ENCODE measurements around the gene MAPT. TPM values are rescaled to one million over a fixed set of nuclear protein-coding genes. Genes with fewer than 3 reads are reported as not detected.

Gene MAPT
- total and polyA plus RNA-seq, 2 of the 13 experiments (the other 11 are each of a cell fraction or from before 2014, with no cell fraction given), result 2.1 to 2.8 TPM

DNA sequence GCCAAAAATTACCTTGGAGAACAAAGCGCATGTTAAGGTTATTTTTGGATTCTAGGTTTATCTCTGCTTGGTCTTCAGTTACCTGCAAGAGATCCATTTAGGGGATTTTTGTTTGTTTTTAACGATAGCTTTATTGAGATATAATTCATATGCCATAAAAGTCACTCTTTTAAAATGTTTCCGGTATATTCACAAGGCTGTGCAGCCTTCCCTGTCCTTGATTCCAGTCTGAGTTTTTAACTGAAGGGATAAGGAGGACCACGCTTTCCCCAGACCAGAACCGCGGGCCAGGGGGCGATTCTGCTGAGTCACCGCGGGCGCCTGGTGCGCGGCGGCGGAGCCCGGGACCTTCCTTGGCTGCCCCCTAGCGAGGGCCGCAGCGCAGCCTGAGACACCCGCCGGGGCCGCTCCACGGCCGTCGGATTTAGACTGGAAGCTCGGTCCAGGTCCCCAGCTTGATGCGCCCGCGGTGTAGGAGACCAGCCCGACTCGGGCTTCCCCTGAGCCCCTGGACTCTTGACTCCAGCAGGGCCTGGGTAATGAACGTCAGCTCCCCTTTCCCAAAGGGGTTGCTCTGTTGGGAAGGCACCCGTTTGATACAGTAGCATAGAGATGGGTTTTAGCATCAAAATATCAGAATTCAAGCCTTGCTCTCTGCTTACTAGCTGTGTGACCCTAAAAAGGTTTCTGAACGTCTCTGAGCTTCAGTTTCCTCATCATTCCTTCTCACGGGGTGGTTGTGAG is 54.7 kb downstream of the MAPT start (continued):
- TF ChIP-seq, protein P1, sequence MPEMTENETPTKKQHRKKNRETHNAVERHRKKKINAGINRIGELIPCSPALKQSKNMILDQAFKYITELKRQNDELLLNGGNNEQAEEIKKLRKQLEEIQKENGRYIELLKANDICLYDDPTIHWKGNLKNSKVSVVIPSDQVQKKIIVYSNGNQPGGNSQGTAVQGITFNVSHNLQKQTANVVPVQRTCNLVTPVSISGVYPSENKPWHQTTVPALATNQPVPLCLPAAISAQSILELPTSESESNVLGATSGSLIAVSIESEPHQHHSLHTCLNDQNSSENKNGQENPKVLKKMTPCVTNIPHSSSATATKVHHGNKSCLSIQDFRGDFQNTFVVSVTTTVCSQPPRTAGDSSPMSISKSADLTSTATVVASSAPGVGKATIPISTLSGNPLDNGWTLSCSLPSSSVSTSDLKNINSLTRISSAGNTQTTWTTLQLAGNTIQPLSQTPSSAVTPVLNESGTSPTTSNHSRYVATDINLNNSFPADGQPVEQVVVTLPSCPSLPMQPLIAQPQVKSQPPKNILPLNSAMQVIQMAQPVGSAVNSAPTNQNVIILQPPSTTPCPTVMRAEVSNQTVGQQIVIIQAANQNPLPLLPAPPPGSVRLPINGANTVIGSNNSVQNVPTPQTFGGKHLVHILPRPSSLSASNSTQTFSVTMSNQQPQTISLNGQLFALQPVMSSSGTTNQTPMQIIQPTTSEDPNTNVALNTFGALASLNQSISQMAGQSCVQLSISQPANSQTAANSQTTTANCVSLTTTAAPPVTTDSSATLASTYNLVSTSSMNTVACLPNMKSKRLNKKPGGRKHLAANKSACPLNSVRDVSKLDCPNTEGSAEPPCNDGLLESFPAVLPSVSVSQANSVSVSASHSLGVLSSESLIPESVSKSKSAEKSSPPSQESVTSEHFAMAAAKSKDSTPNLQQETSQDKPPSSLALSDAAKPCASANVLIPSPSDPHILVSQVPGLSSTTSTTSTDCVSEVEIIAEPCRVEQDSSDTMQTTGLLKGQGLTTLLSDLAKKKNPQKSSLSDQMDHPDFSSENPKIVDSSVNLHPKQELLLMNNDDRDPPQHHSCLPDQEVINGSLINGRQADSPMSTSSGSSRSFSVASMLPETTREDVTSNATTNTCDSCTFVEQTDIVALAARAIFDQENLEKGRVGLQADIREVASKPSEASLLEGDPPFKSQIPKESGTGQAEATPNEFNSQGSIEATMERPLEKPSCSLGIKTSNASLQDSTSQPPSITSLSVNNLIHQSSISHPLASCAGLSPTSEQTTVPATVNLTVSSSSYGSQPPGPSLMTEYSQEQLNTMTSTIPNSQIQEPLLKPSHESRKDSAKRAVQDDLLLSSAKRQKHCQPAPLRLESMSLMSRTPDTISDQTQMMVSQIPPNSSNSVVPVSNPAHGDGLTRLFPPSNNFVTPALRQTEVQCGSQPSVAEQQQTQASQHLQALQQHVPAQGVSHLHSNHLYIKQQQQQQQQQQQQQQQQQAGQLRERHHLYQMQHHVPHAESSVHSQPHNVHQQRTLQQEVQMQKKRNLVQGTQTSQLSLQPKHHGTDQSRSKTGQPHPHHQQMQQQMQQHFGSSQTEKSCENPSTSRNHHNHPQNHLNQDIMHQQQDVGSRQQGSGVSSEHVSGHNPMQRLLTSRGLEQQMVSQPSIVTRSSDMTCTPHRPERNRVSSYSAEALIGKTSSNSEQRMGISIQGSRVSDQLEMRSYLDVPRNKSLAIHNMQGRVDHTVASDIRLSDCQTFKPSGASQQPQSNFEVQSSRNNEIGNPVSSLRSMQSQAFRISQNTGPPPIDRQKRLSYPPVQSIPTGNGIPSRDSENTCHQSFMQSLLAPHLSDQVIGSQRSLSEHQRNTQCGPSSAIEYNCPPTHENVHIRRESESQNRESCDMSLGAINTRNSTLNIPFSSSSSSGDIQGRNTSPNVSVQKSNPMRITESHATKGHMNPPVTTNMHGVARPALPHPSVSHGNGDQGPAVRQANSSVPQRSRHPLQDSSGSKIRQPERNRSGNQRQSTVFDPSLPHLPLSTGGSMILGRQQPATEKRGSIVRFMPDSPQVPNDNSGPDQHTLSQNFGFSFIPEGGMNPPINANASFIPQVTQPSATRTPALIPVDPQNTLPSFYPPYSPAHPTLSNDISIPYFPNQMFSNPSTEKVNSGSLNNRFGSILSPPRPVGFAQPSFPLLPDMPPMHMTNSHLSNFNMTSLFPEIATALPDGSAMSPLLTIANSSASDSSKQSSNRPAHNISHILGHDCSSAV (CRISPR knock-in tag; IDR thresholded peaks at IDR 0.05; ENCODE audit: borderline replicate concordance), result no peak
- peak; percentile 54; the same call in 1 of the 2 replicates for TF ChIP-seq ZSCAN9 (CRISPR knock-in tag; IDR thresholded peaks at IDR 0.05; ENCODE audit: borderline replicate concordance)
- peak; percentile 87 for TF ChIP-seq STAG1 (CRISPR knock-in tag; IDR thresholded peaks at IDR 0.05)
- peak; percentile 95 for TF ChIP-seq FOSL2 (CRISPR knock-in tag; IDR thresholded peaks at IDR 0.05)
- no peak for TF ChIP-seq RARG (CRISPR knock-in tag; IDR thresholded peaks at IDR 0.05; ENCODE audit: low read depth)
- TF ChIP-seq ZNF788 (CRISPR knock-in tag; IDR thresholded peaks at IDR 0.05; ENCODE audit: borderline replicate concordance), result peak; percentile 43; the same call in 1 of the 2 replicates
- TF ChIP-seq SOX5 (CRISPR knock-in tag; IDR thresholded peaks at IDR 0.05; ENCODE audit: borderline replicate concordance), result peak; percentile 30; the same call in 1 of the 2 replicates
- TF ChIP-seq ZNF180 (CRISPR knock-in tag; IDR thresholded peaks at IDR 0.05; ENCODE audit: borderline replicate concordance, low read depth), result no peak
- TF ChIP-seq, protein P2, sequence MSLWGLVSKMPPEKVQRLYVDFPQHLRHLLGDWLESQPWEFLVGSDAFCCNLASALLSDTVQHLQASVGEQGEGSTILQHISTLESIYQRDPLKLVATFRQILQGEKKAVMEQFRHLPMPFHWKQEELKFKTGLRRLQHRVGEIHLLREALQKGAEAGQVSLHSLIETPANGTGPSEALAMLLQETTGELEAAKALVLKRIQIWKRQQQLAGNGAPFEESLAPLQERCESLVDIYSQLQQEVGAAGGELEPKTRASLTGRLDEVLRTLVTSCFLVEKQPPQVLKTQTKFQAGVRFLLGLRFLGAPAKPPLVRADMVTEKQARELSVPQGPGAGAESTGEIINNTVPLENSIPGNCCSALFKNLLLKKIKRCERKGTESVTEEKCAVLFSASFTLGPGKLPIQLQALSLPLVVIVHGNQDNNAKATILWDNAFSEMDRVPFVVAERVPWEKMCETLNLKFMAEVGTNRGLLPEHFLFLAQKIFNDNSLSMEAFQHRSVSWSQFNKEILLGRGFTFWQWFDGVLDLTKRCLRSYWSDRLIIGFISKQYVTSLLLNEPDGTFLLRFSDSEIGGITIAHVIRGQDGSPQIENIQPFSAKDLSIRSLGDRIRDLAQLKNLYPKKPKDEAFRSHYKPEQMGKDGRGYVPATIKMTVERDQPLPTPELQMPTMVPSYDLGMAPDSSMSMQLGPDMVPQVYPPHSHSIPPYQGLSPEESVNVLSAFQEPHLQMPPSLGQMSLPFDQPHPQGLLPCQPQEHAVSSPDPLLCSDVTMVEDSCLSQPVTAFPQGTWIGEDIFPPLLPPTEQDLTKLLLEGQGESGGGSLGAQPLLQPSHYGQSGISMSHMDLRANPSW (CRISPR knock-in tag; IDR thresholded peaks at IDR 0.05; ENCODE audit: borderline replicate concordance), result no peak
- no peak for TF ChIP-seq ZNF431 (CRISPR knock-in tag; IDR thresholded peaks at IDR 0.05; ENCODE audit: borderline replicate concordance, low read depth)
- TF ChIP-seq, protein P3, sequence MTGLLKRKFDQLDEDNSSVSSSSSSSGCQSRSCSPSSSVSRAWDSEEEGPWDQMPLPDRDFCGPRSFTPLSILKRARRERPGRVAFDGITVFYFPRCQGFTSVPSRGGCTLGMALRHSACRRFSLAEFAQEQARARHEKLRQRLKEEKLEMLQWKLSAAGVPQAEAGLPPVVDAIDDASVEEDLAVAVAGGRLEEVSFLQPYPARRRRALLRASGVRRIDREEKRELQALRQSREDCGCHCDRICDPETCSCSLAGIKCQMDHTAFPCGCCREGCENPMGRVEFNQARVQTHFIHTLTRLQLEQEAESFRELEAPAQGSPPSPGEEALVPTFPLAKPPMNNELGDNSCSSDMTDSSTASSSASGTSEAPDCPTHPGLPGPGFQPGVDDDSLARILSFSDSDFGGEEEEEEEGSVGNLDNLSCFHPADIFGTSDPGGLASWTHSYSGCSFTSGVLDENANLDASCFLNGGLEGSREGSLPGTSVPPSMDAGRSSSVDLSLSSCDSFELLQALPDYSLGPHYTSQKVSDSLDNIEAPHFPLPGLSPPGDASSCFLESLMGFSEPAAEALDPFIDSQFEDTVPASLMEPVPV (CRISPR knock-in tag; IDR thresholded peaks at IDR 0.05), result no peak
- peak; percentile 80; the same call in 1 of the 2 replicates for TF ChIP-seq ZNF792 (CRISPR knock-in tag; IDR thresholded peaks at IDR 0.05)
- peak; percentile 80; the same call in 1 of the 2 replicates for TF ChIP-seq ZNF768 (CRISPR knock-in tag; IDR thresholded peaks at IDR 0.05)
- TF ChIP-seq YY1 (IDR thresholded peaks at IDR 0.05; ENCODE audit: insufficient read depth, insufficient replicate concordance, low read depth, low read length), result peak; percentile 75
- no peak for TF ChIP-seq SETDB1 (CRISPR knock-in tag; IDR thresholded peaks at IDR 0.05; ENCODE audit: borderline replicate concordance)
- TF ChIP-seq FLYWCH1 (CRISPR knock-in tag; IDR thresholded peaks at IDR 0.05), result no peak
- peak; percentile 39; the same call in 1 of the 2 replicates for TF ChIP-seq ELF3 (CRISPR knock-in tag; IDR thresholded peaks at IDR 0.05)

Data from HepG2 (cell line).